Measurements from ENCODE around the gene FILIP1L. TPM values are rescaled to one million over a fixed set of nuclear protein-coding genes. Genes with fewer than 3 reads are reported as not detected.
A peak's percentile ranks its signal among the peaks of the same experiment; 100 is the strongest.

Gene FILIP1L
- total and polyA plus RNA-seq, 8 donors: 10.6 to 98.4 (median 57.0) TPM

GRCh38 chr3:99896482-99896881 lies 217.8 kb downstream of the FILIP1L start:
- TF ChIP-seq POLR2A (IDR thresholded peaks at IDR 0.05): no peak
- no peak for TF ChIP-seq CTCF (IDR thresholded peaks at IDR 0.05)
- TF ChIP-seq EP300 (IDR thresholded peaks at IDR 0.05): no peak
- TF ChIP-seq POLR2AphosphoS5 (IDR thresholded peaks at IDR 0.05): no peak
- DNase-seq: no peak
- intact Hi-C loops (cut with DNase I; ENCODE audit: low total_unique reads): no loop called here
- Histone ChIP-seq H3K9me3 (no peaks in the 10 kb centered on the region), H3K27me3 (no peaks in the 10 kb centered on the region), H3K4me1 (peaks cover 4 to 27% (median 11%) of the 10 kb centered on the region in 4 donors), H3K4me3 (no peak overlapping the region), H3K36me3 (no peaks in the 10 kb centered on the region), H3K27ac (peak overlapping the region in 2 of 5 donors; percentile 1 to 42)
- WGBS, 5 donors: 78 to 95% (median 84%) methylated on average over 3 of the region's 3 CpGs

GRCh38 chr3:99895703-99896441 lies 218.4 kb downstream of the FILIP1L start:
- Histone ChIP-seq H3K9me3 (no peaks in the 10 kb centered on the region), H3K27ac (peak overlapping the region in 2 of 5 donors; percentile 1 to 42), H3K4me1 (peaks cover 3 to 20% (median 8%) of the 10 kb centered on the region in 4 donors), H3K27me3 (no peaks in the 10 kb centered on the region), H3K36me3 (no peaks in the 10 kb centered on the region), H3K4me3 (no peak overlapping the region)
- intact Hi-C loops (cut with DNase I; ENCODE audit: low total_unique reads): no loop called here
- no peak for TF ChIP-seq POLR2AphosphoS5 (IDR thresholded peaks at IDR 0.05)
- TF ChIP-seq EP300 (IDR thresholded peaks at IDR 0.05): no peak
- TF ChIP-seq CTCF (IDR thresholded peaks at IDR 0.05): no peak
- no peak for TF ChIP-seq POLR2A (IDR thresholded peaks at IDR 0.05)
- WGBS, 5 donors: 51 to 65% (median 52%) methylated on average over 2 of the region's 2 CpGs
- DNase-seq: peak in 1 of 2 donors; percentile 49

- no peak overlapping the region for H3K27ac ChIP-seq
- WGBS, 5 donors: 76 to 90% (median 85%) methylated on average over 3 of the region's 3 CpGs
- DNase-seq: no peak
Measured at GRCh38 chr3:99895131-99895696, 219.1 kb downstream of the FILIP1L start.

GRCh38 chr3:99892332-99892731 lies 222.0 kb downstream of the FILIP1L start:
- no peaks in the 10 kb centered on the region for H3K27me3 ChIP-seq
- H3K4me1 ChIP-seq: peaks cover 0 to 13% (median 3%) of the 10 kb centered on the region in 4 donors
- H3K27ac ChIP-seq: no peak overlapping the region
- H3K9me3 ChIP-seq: no peaks in the 10 kb centered on the region
- intact Hi-C loops (cut with DNase I; ENCODE audit: low total_unique reads): no loop called here
- TF ChIP-seq POLR2A (IDR thresholded peaks at IDR 0.05) (no peak), EP300 (IDR thresholded peaks at IDR 0.05) (no peak), POLR2AphosphoS5 (IDR thresholded peaks at IDR 0.05) (no peak), CTCF (IDR thresholded peaks at IDR 0.05) (no peak)
- no peak overlapping the region for H3K4me3 ChIP-seq
- no peaks in the 10 kb centered on the region for H3K36me3 ChIP-seq
- DNase-seq: no peak

More at GRCh38 chr3:99895131-99895696, 219.1 kb downstream of the FILIP1L start:
- Histone ChIP-seq H3K9me3 (no peaks in the 10 kb centered on the region), H3K36me3 (no peaks in the 10 kb centered on the region), H3K4me1 (peaks cover 0 to 14% (median 3%) of the 10 kb centered on the region in 4 donors), H3K4me3 (no peak overlapping the region), H3K27me3 (no peaks in the 10 kb centered on the region)
- TF ChIP-seq POLR2AphosphoS5 (IDR thresholded peaks at IDR 0.05) (no peak), CTCF (IDR thresholded peaks at IDR 0.05) (no peak), POLR2A (IDR thresholded peaks at IDR 0.05) (no peak), EP300 (IDR thresholded peaks at IDR 0.05) (no peak)
- intact Hi-C loops (cut with DNase I; ENCODE audit: low total_unique reads): no loop called here

Measured in stomach (tissue), 9 donors.